GM19193 (cell line): ENCODE results near the gene VPS13D.

ENCODE experiments used
- POLR2A ChIP-seq: IDR thresholded peaks from 4 replicates; pipeline ENCODE4 v1.6.1; 2011; ENCODE audit not compliant: insufficient read depth, insufficient read length; ENCODE audit errors: extremely low read depth

VPS13D gene

GRCh38 chr1:12436345-12436658 lies 206.5 kb downstream of the VPS13D start:
- no peak for TF ChIP-seq POLR2A

GRCh38 chr1:12436817-12437599 lies 207.2 kb downstream of the VPS13D start:
- TF ChIP-seq POLR2A: no peak

- TF ChIP-seq POLR2A: no peak
Observed at GRCh38 chr1:12437629-12438028, 207.8 kb downstream of the VPS13D start.

GRCh38 chr1:12438349-12438924 lies 208.6 kb downstream of the VPS13D start:
- no peak for TF ChIP-seq POLR2A

- no peak for TF ChIP-seq POLR2A
Observed at GRCh38 chr1:12439073-12439472, 209.2 kb downstream of the VPS13D start.

GRCh38 chr1:12441414-12442105 lies 211.7 kb downstream of the VPS13D start:
- no peak for TF ChIP-seq POLR2A

- no peak for TF ChIP-seq POLR2A
Observed at GRCh38 chr1:12442217-12442616, 212.4 kb downstream of the VPS13D start.

GRCh38 chr1:12443151-12443550 lies 213.3 kb downstream of the VPS13D start:
- TF ChIP-seq POLR2A: no peak

- TF ChIP-seq POLR2A: no peak
Observed at GRCh38 chr1:12444329-12444841, 214.6 kb downstream of the VPS13D start.

- no peak for TF ChIP-seq POLR2A
Observed at GRCh38 chr1:12445257-12445656, 215.4 kb downstream of the VPS13D start.

GRCh38 chr1:12446593-12446992 lies 216.8 kb downstream of the VPS13D start:
- TF ChIP-seq POLR2A: no peak

- no peak for TF ChIP-seq POLR2A
Observed at GRCh38 chr1:12447307-12447706, 217.5 kb downstream of the VPS13D start.

- TF ChIP-seq POLR2A: no peak
Observed at GRCh38 chr1:12447849-12448312, 218.1 kb downstream of the VPS13D start.

GRCh38 chr1:12448746-12449177 lies 218.9 kb downstream of the VPS13D start:
- no peak for TF ChIP-seq POLR2A

- TF ChIP-seq POLR2A: no peak
Observed at GRCh38 chr1:12450090-12450755, 220.4 kb downstream of the VPS13D start.
